Activated naive CD4-positive, alpha-beta T cell treated with anti-CD3 and anti-CD28 coated beads, Interleukin-2, amount 10 ng/mL, durations not matched to agents 7 days and 5 days (primary cell): ENCODE measurements around the gene PARD3.

Source experiments
- CTCF ChIA-PET: fragments of 350-600 bp; sonication (Branson Sonifier 250); formaldehyde crosslinking; loops from one replicate; lab custom pipeline; 2021; ENCODE audit warnings: antibody characterized with exemption; lab: Charles Lee
- DNase-seq: peaks from one replicate; pipeline ENCODE4 v3.0.0-alpha.2; 2020
- H3K27ac Mint-ChIP-seq: one replicate; pipeline ENCODE4 v1.8.0; 2021; ENCODE audit warnings: mild to moderate bottlenecking, moderate library complexity, mixed read lengths
- H3K27me3 Mint-ChIP-seq: one replicate; pipeline ENCODE4 v1.8.0; 2021; ENCODE audit warnings: mild to moderate bottlenecking, mixed read lengths
- H3K36me3 Mint-ChIP-seq: one replicate; pipeline ENCODE4 v1.8.0; 2021; ENCODE audit warnings: mixed read lengths
- H3K4me1 Mint-ChIP-seq: one replicate; pipeline ENCODE4 v1.8.0; 2021; ENCODE audit warnings: mixed read lengths
- H3K4me3 Mint-ChIP-seq: one replicate; pipeline ENCODE4 v1.8.0; 2021; ENCODE audit warnings: mild to moderate bottlenecking, moderate library complexity, mixed read lengths
- H3K9me3 Mint-ChIP-seq: one replicate; pipeline ENCODE4 v1.8.0; 2021; ENCODE audit warnings: mixed read lengths

PARD3 gene

DNA sequence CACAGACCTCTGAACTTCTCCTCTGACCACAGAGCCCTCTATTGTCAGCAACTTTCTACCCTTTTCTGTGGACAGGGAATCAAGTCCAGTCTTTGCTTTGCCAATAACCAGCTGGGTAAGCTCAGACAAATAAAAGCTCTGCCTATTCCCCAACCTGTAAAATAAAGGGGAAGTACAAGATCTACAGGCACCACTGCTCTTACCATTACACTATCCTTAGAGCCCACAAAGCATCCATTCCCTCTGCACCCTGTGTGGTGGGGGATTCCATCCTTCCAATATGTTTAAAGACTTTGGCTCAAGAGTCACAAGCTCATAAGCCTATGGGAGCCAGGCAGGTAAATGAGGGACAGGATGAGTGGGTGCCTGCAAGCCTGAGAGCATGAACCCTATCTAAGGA is 88.2 kb downstream of the PARD3 start:
- CTCF ChIA-PET, result no interaction called here
- no peak for DNase-seq
- Mint-ChIP-seq H3K27me3 (peaks cover 3% of the 10 kb centered on the region), H3K9me3 (no peaks in the 10 kb centered on the region), H3K27ac (no peak overlapping the region), H3K4me1 (no peaks in the 10 kb centered on the region), H3K4me3 (no peak overlapping the region), H3K36me3 (no peaks in the 10 kb centered on the region)

DNA sequence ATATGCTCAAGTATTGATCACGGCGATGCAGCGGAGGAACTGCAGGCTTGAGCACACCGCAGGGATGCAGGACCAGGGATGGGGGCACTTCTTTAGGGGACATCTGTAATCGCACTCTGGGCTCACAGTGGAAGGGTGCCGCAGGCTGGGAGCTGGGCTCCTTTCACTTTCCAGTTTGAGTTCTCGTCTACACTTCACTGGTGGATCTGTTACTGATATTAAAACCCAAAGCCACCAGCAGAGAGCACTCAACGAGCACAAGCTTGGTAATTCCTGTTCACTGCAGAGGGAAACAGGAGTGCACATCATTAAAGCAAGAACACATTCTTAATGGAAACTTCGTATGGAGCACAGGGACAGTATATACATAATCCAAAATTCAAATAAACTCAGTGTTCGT is 91.3 kb downstream of the PARD3 start:
- no peaks in the 10 kb centered on the region for H3K9me3 Mint-ChIP-seq
- CTCF ChIA-PET, result interaction anchor here (1.0 to 1.7 kb wide), 3 partner anchors 9 to 92 kb away, joined by 3 to 4 read pairs (median 3); no protein-coding TSS in a partner anchor

DNA sequence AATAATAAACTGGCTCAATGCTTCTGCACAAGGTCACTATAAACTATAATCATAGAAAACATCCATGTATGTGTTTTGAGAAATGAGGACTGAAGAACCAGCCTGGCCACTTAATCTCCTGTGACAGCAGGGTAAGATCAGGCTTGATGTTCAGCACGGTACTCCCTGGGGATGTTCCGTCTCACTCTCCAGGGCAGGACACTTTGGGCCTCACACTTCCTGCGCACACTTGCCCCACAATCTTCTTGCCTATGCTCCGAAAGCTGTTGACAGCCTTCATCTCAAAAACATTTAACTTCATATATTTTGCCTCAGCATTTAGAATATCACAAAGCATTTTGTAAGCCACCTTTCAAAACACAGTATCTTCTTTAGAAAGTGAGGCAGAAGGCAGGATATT is 92.7 kb downstream of the PARD3 start:
- Mint-ChIP-seq H3K27ac (no peak overlapping the region), H3K4me3 (no peak overlapping the region), H3K36me3 (no peaks in the 10 kb centered on the region), H3K4me1 (no peaks in the 10 kb centered on the region), H3K27me3 (peaks cover 3% of the 10 kb centered on the region), H3K9me3 (no peaks in the 10 kb centered on the region)
- CTCF ChIA-PET, result interaction anchor here (1.7 kb wide), 1 partner anchor 94 kb away, joined by 3 read pairs; no protein-coding TSS in a partner anchor
- no peak for DNase-seq

More for the DNA sequence above, 91.3 kb downstream of the PARD3 start:
- no peaks in the 10 kb centered on the region for H3K4me1 Mint-ChIP-seq
- DNase-seq, result no peak
- H3K27me3 Mint-ChIP-seq, result peaks cover 3% of the 10 kb centered on the region
- no peak overlapping the region for H3K27ac Mint-ChIP-seq
- no peak overlapping the region for H3K4me3 Mint-ChIP-seq
- no peaks in the 10 kb centered on the region for H3K36me3 Mint-ChIP-seq

DNA sequence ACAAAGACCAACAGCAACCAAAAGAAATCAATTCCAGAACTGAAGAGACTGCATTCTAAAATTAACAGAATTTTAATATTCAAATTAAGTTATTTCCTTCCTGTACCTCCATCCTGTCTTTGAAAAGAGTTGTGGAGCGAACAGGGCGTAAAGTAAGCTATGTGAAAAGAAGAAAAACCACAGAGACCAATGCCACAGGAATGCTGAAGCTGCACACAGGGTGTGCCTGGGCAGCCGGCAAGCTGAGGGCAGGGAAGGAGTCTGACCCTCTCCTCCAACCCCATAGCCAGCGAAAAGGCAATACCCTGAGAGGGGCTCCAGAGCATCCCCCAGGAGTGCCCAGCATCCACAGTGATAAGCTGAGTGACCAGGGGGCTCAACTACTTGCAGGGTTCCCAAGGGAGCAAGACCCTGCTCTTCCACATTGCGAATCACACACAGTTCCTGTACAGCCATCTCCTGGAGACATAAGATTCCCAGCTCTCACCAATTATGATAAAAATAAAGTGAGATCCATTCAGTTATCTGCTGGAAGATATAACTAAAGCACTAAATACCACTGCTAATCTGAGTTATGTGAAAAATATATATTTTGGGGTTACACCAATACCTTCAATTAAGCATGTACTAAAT is 93.8 kb downstream of the PARD3 start:
- CTCF ChIA-PET, result interaction anchor here (0.7 kb wide), 1 partner anchor 22 kb away, joined by 3 read pairs; no protein-coding TSS in a partner anchor
- DNase-seq, result no peak
- Mint-ChIP-seq H3K4me1 (peaks cover 3% of the 10 kb centered on the region), H3K9me3 (no peaks in the 10 kb centered on the region), H3K27me3 (peaks cover 3% of the 10 kb centered on the region), H3K4me3 (no peak overlapping the region), H3K27ac (no peak overlapping the region), H3K36me3 (no peaks in the 10 kb centered on the region)

DNA sequence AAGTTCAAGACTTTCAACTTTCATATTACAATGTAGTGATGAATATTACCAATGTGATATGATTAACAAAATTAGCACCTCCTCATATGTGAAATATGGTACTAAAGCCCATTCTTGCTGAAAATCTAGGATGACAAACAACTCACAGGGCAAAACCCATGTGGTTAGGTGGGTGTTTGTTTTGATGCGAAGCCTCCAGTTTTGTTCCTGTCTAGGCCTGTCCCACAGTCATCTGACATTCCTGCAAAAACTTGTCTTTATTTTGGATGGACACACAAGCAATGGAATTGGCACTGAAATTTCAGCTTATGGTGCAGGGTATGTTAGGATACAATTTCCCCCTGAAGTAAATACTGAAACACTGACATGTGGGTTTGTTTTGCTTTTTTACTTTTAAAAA is 95.3 kb downstream of the PARD3 start:
- DNase-seq, result no peak
- H3K4me1 Mint-ChIP-seq, result peaks cover 3% of the 10 kb centered on the region
- no peak overlapping the region for H3K4me3 Mint-ChIP-seq
- H3K9me3 Mint-ChIP-seq, result no peaks in the 10 kb centered on the region
- CTCF ChIA-PET, result no interaction called here
- no peaks in the 10 kb centered on the region for H3K36me3 Mint-ChIP-seq
- peaks cover 3% of the 10 kb centered on the region for H3K27me3 Mint-ChIP-seq
- no peak overlapping the region for H3K27ac Mint-ChIP-seq

DNA sequence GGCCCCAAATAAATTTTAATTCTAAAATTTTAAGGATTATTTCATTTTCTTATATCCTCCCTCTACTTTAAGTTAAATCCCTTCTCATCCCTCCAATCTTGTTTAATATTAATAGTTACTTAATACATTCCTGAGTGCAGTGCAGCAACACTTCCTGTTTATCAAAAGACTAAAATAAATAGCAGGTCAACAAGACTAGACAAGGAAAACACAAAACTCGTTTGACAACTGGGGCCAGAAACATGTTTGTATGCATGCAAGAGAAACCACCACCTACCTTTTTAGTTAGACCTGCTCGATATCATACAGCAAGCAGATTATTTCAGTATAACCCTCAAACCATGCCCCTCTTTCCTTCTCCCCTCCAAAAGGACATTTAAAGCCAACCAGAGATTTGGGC is 95.8 kb downstream of the PARD3 start:
- peaks cover 3% of the 10 kb centered on the region for H3K27me3 Mint-ChIP-seq
- H3K4me3 Mint-ChIP-seq, result no peak overlapping the region
- DNase-seq, result no peak
- no peak overlapping the region for H3K27ac Mint-ChIP-seq
- CTCF ChIA-PET, result no interaction called here
- H3K9me3 Mint-ChIP-seq, result no peaks in the 10 kb centered on the region
- no peaks in the 10 kb centered on the region for H3K36me3 Mint-ChIP-seq
- H3K4me1 Mint-ChIP-seq, result peaks cover 3% of the 10 kb centered on the region

DNA sequence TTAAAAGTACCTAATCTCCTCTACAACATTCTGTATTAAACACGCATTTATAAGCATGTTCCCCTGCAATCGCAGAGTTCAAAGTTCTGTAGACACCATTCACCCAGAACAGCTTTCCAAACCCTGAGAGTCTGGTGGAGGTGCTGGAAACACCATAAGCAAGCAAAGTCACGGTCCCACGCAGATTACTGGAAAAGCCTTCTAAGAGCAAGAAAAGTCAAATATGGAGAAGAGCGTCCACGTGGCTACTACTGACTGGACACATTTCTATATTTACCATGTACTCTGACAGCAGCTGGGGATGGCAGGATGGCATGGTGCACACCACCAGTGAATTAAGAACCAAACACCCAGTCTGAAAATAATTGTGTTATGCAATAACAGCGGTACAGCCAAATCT is 97.7 kb downstream of the PARD3 start:
- H3K9me3 Mint-ChIP-seq, result no peaks in the 10 kb centered on the region
- CTCF ChIA-PET, result no interaction called here
- H3K36me3 Mint-ChIP-seq, result no peaks in the 10 kb centered on the region
- H3K4me3 Mint-ChIP-seq, result no peak overlapping the region
- peaks cover 3% of the 10 kb centered on the region for H3K4me1 Mint-ChIP-seq
- H3K27me3 Mint-ChIP-seq, result no peaks in the 10 kb centered on the region
- no peak for DNase-seq
- H3K27ac Mint-ChIP-seq, result no peak overlapping the region

DNA sequence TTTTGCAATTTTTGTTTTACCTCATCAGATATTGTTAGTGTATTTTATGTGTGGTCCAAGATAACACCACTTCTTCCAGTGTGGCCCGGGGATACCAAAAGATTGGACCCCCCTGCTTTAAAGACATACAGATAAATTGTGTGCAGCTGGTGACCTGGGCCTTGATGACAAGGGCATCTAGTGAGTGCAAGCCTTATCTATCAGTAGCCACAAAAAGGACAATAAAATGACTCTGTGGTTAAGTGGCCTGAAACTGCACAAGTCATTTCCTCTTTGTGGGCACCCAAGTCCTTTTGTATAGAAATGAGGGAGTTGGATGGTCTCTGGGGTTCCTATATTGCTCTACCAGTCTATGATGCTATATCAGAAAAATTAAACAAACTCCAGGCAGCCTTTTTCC is 98.1 kb downstream of the PARD3 start:
- CTCF ChIA-PET, result no interaction called here
- Mint-ChIP-seq H3K27me3 (no peaks in the 10 kb centered on the region), H3K27ac (no peak overlapping the region), H3K4me1 (peaks cover 3% of the 10 kb centered on the region), H3K36me3 (no peaks in the 10 kb centered on the region), H3K9me3 (no peaks in the 10 kb centered on the region), H3K4me3 (no peak overlapping the region)
- no peak for DNase-seq

DNA sequence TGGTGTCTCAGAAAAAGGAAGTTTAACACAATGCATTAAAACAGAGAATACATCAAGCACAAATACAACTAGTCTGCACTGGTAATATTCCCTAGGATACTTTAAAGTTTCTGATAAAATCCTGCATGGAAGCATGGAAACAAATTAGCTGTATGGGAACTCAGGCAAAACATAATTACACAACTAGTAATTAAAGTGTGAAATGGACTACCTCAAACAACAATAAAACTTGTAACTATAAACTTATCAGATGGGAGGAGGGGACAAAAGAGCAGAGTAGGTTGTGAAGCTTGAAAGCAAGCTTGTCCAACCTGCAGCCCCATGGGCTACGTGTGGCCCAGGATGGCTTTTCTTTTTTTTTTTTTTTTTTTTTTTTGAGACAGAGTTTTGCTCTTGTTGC is 98.9 kb downstream of the PARD3 start:
- Mint-ChIP-seq H3K9me3 (no peaks in the 10 kb centered on the region), H3K4me3 (no peak overlapping the region), H3K4me1 (peaks cover 3% of the 10 kb centered on the region), H3K27me3 (no peaks in the 10 kb centered on the region), H3K27ac (no peak overlapping the region), H3K36me3 (no peaks in the 10 kb centered on the region)
- DNase-seq, result no peak
- CTCF ChIA-PET, result no interaction called here

DNA sequence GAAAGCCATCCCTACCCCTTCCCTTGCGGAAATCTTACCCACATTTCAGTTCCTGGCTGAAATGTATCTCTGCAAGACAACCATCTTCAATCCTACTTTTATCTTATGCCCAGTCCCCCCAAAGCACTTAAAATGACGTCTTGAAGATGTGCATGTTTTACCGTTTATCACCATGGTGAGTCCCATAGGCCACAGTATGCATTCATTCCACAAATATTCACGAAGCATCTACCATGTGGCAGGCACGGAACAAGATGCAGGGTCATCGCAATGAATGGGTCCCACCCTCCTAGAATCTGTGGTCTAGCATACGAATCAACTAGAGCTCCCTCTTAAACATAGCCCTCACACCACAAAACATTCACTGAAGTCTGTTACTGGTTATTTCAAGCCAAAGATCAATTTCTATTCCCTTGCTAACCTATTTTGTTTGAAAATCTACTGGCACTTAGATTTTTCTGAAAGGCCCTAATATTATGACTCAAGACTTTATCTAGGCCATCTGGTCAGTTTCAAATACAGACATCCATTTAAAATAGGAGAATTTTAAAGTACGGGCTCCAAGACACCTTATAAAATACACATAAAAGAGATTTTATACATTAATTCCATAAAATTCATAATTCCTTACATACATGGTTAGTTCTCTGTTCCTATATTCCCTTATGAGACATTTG is 99.4 kb downstream of the PARD3 start:
- no peak overlapping the region for H3K4me3 Mint-ChIP-seq
- H3K36me3 Mint-ChIP-seq, result no peaks in the 10 kb centered on the region
- H3K27ac Mint-ChIP-seq, result no peak overlapping the region
- DNase-seq, result no peak
- CTCF ChIA-PET, result no interaction called here
- H3K9me3 Mint-ChIP-seq, result no peaks in the 10 kb centered on the region
- no peaks in the 10 kb centered on the region for H3K27me3 Mint-ChIP-seq
- peaks cover 3% of the 10 kb centered on the region for H3K4me1 Mint-ChIP-seq

DNA sequence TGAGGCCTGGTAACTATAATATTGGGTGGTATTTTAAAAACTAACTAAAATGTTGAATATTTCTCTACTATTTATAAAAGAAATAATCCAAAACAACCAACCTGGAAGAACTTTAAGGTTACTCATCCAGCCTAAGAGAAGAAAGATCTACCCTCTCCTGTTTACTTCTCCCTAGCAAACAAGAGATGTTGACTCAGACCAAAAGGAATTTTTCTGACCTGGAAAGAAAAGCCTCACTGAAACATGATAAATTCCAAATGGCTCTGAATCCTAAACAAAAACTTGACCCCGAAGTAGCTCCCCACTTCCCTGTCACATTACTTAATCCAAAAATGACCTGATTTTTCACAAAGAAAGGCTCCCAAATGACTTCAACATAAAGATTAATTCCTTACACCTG is 101.2 kb downstream of the PARD3 start:
- Mint-ChIP-seq H3K4me1 (peaks cover 3% of the 10 kb centered on the region), H3K27ac (no peak overlapping the region), H3K9me3 (no peaks in the 10 kb centered on the region), H3K27me3 (peaks cover 4% of the 10 kb centered on the region), H3K36me3 (no peaks in the 10 kb centered on the region), H3K4me3 (no peak overlapping the region)
- no peak for DNase-seq
- CTCF ChIA-PET, result no interaction called here

DNA sequence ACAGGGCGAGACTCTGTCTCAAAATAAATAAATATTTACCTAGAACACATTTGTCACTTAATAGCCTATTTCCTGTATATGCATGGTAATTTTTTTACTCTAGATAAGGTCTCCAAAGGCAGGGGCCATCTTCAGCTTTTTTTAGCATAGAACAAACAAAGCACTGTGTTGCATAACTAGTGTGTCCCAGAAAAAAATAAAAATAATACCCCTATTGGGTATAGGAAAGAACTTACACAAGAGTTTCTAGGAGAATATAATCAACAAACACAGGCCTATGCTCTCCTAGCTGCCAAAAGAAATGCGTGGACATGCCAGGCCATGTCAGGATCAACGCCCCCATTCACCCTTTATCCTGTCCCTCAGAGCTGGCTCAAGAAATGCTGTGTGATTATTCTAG is 103.6 kb downstream of the PARD3 start:
- no peaks in the 10 kb centered on the region for H3K9me3 Mint-ChIP-seq

DNA sequence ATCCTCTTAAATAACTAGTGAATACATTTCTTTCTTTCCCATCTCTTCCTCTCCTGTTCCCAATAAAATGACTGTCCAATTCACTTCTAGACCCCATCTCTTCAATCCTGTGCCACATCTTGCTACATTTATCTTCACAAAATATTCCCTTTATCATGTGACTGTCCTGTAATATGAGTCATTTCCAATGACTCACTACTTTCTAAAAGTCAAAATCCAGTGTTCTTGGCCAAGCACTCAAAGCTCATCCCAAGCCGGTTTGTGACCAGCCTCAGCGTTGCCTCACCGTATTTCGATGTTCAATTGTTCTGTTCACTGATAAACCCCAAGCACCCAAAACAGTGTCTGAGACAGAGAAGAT is 104.7 kb downstream of the PARD3 start:
- Mint-ChIP-seq H3K4me3 (no peak overlapping the region), H3K36me3 (no peaks in the 10 kb centered on the region), H3K27ac (no peak overlapping the region), H3K27me3 (peaks cover 17% of the 10 kb centered on the region), H3K9me3 (no peaks in the 10 kb centered on the region), H3K4me1 (peaks cover 6% of the 10 kb centered on the region)
- CTCF ChIA-PET, result no interaction called here
- no peak for DNase-seq

More for the DNA sequence above, 103.6 kb downstream of the PARD3 start:
- DNase-seq, result no peak
- Mint-ChIP-seq H3K4me3 (no peak overlapping the region), H3K27ac (no peak overlapping the region), H3K36me3 (no peaks in the 10 kb centered on the region), H3K4me1 (no peaks in the 10 kb centered on the region), H3K27me3 (peaks cover 7% of the 10 kb centered on the region)
- CTCF ChIA-PET, result interaction anchor here (0.6 kb wide), 1 partner anchor 610 kb away, joined by 3 read pairs; no protein-coding TSS in a partner anchor

DNA sequence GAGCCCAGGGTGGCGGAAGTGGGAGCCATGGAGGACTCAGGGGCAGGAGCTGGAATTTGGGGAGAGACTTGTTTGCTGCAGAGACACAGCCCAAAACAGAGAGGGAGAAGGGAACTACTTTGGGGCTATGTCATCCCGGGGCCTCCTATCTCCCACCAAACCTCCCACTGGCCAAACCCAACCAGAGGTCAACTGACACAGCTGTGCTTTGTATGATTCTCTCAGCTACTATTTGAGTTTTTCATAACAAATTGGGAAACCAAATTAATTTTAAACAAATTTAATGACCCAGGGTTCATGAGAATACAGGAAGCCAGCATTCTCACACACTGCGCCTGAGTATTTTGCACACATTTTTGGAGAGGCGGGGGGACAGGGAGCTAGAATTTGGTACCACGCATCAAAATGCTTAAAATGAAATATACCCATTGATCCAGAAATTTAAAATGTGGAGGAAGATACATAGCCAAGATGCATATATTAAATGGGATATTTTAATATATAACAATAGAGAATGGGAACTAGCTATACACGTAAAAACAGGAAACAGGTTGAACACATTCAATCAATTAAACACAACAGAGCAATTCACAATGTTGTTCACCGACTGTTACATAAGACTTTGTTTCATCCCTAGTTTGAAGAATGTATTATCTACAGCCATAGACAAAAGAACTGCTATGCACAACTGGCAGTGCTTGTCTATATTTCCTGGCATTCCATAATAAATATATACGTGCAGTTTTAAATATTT is 105.3 kb downstream of the PARD3 start:
- CTCF ChIA-PET, result no interaction called here
- no peak for DNase-seq
- H3K36me3 Mint-ChIP-seq, result no peaks in the 10 kb centered on the region
- no peak overlapping the region for H3K4me3 Mint-ChIP-seq
- H3K4me1 Mint-ChIP-seq, result peaks cover 7% of the 10 kb centered on the region
- no peaks in the 10 kb centered on the region for H3K9me3 Mint-ChIP-seq
- H3K27me3 Mint-ChIP-seq, result peaks cover 19% of the 10 kb centered on the region
- H3K27ac Mint-ChIP-seq, result no peak overlapping the region
